Stomach (tissue), 4 donors: ENCODE results near the gene SPTLC2.

ENCODE experiments used
- CTCF ChIP-seq, 7 experiments: fragments of 450-650 bp in 4 of 7; fragments of 200-600 bp in 3 of 7; sonication (generic) in 3 of 7; IDR thresholded peaks; one replicate each; pipeline ENCODE4 v1.5.1; 2016 to 2019; ENCODE audit warnings: antibody characterized with exemption in 7 of 7, control low read depth in 2 of 7, mild to moderate bottlenecking in 1 of 7
- POLR2A ChIP-seq, 4 donors: fragments of 450-650 bp; IDR thresholded peaks; one replicate each; pipeline ENCODE4 v1.6.1; 2016; ENCODE audit warnings: antibody characterized with exemption in 4 of 4, control low read depth in 2 of 4, mild to moderate bottlenecking in 1 of 4, moderate library complexity in 1 of 4
- POLR2AphosphoS5 ChIP-seq, 3 donors: sonication (generic); formaldehyde crosslinking; IDR thresholded peaks; one replicate each; pipeline ENCODE4 v1.6.1; 2016; ENCODE audit warnings: antibody characterized with exemption in 3 of 3

- TF ChIP-seq POLR2AphosphoS5 (IDR thresholded peaks at IDR 0.05): no peak
- no peak for TF ChIP-seq CTCF (IDR thresholded peaks at IDR 0.05)
- TF ChIP-seq POLR2A (IDR thresholded peaks at IDR 0.05): no peak
Observed at GRCh38 chr14:77601846-77602619, 14.4 kb downstream of the SPTLC2 start.
